ENCODE data around the gene RGL3.
"Not testable (repeated sequence)": the region's sequence is repeated elsewhere in the genome, so short reads cannot be mapped to it uniquely, and the experiment has no call there.

RGL3 gene

DNA sequence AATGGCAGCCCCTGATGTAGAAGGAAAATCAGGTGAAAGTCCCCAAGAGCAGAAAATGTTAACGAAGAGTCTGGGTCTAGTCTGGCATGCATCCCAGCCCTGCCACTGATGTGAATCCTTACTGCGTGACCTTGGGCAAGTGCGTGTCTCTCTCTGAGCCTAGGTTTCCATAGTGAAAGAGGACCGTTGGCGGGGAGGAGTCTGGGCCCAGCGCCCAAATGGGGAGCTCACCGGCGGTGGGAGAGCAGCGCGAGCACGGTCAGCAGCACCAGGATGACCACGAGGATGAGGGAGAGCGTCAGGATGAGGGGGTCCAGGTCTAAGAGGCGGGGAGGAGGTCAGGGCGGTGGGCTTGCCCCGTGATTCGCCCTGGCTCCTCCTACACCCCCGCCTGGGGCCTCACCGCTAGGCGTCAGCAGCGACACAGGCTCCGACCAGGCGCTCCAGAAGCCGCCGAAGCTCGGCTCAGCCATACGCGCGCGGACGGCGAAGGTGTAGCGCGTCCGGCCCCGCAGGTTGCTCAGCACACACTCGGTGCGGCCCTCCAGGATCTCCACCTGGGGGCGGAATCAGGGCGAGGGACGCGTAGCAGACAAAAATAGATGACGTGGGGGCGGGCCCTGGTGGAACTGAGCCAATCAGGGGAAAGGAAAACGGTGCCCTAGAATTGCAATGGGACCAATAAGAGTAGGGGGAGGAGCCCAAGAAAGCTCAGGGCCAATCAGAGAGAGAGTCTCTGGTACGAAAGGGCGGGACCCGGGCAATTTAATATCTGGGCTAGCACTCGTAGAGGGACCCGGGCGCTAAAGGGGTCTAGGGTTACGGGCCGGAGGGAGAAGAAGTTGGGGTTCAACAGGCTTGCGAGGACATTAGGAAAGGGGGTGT, 38.2 kb downstream of the RGL3 start:
- H3K9me3 Mint-ChIP-seq = no peaks in the 10 kb centered on the region
- peaks cover 5% of the 10 kb centered on the region for H3K36me3 Mint-ChIP-seq (ENCODE audit: low read depth)
- TF ChIP-seq, protein P1, sequence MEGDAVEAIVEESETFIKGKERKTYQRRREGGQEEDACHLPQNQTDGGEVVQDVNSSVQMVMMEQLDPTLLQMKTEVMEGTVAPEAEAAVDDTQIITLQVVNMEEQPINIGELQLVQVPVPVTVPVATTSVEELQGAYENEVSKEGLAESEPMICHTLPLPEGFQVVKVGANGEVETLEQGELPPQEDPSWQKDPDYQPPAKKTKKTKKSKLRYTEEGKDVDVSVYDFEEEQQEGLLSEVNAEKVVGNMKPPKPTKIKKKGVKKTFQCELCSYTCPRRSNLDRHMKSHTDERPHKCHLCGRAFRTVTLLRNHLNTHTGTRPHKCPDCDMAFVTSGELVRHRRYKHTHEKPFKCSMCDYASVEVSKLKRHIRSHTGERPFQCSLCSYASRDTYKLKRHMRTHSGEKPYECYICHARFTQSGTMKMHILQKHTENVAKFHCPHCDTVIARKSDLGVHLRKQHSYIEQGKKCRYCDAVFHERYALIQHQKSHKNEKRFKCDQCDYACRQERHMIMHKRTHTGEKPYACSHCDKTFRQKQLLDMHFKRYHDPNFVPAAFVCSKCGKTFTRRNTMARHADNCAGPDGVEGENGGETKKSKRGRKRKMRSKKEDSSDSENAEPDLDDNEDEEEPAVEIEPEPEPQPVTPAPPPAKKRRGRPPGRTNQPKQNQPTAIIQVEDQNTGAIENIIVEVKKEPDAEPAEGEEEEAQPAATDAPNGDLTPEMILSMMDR (IDR thresholded peaks at IDR 0.05) = peak; percentile 64
- peaks cover 43% of the 10 kb centered on the region for H3K4me1 Mint-ChIP-seq
- DNase-seq = peak; percentile 96
- H3K27ac Mint-ChIP-seq = peak overlapping the region; percentile 76
- peak overlapping the region; percentile 87 for H3K4me3 Mint-ChIP-seq
- H3K27me3 Mint-ChIP-seq (ENCODE audit: low read depth, poor library complexity) = peaks cover 39% of the 10 kb centered on the region

DNA sequence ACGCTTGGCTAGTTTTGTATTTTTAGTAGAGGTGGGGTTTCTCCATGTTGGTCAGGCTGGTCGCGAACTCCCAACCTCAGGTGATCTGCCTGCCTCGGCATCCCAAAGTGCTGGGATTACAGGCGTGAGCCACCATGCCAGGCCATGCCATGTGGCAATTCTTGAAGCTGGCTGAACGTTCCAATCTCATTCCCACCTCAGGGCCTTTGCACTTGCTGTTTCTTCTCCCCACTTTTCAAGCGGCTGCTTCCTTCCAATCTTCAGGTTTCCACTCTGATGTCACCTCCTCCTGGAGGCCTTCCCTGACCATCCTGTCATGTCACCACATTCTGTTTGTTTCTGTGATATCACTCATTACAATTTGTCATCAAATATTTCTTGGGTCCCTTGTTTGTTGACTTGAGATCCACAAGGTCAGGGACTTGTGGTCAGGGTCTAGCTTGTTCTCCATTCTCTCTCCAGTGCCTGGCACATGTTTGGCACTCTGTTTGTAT, 39.2 kb downstream of the RGL3 start:
- peaks cover 43% of the 10 kb centered on the region for H3K4me1 Mint-ChIP-seq
- peaks cover 39% of the 10 kb centered on the region for H3K27me3 Mint-ChIP-seq (ENCODE audit: low read depth, poor library complexity)
- TF ChIP-seq, protein P1 (IDR thresholded peaks at IDR 0.05) = no peak
- DNase-seq = no peak
- no peaks in the 10 kb centered on the region for H3K9me3 Mint-ChIP-seq
- no peak overlapping the region for H3K27ac Mint-ChIP-seq
- H3K4me3 Mint-ChIP-seq = peak overlapping the region; percentile 87
- H3K36me3 Mint-ChIP-seq (ENCODE audit: low read depth) = peaks cover 5% of the 10 kb centered on the region

DNA sequence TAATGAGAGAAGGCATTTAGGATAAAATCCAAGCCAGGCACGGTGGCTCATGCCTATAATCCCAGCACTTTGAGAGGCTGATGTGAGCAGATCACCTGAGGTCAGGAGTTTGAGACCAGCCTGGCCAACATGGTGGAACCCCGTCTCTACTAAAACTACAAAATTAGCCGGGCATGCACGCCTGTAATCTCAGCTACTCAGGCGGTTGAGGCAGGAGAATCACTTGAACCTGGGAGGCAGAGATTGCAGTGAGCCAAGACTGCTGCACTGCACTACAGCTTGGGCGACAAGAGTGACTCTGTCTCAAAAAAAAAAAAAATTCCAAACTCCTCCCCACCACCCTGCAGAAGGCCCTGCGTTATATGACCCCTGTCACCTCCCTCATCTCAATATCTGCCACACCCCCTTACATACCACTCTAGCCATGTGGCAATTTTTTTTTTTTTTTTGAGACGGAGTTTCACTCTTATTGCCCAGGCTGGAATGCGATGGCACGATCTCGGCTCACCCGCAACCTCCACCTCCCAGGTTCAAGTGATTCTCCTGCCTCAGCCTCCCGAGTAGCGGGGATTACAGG, 39.8 kb downstream of the RGL3 start:
- H3K36me3 Mint-ChIP-seq (ENCODE audit: low read depth); H3K4me3 Mint-ChIP-seq; H3K27ac Mint-ChIP-seq; H3K9me3 Mint-ChIP-seq; DNase-seq: not testable (repeated sequence)
- peaks cover 38% of the 10 kb centered on the region for H3K4me1 Mint-ChIP-seq
- H3K27me3 Mint-ChIP-seq (ENCODE audit: low read depth, poor library complexity) = peaks cover 35% of the 10 kb centered on the region

DNA sequence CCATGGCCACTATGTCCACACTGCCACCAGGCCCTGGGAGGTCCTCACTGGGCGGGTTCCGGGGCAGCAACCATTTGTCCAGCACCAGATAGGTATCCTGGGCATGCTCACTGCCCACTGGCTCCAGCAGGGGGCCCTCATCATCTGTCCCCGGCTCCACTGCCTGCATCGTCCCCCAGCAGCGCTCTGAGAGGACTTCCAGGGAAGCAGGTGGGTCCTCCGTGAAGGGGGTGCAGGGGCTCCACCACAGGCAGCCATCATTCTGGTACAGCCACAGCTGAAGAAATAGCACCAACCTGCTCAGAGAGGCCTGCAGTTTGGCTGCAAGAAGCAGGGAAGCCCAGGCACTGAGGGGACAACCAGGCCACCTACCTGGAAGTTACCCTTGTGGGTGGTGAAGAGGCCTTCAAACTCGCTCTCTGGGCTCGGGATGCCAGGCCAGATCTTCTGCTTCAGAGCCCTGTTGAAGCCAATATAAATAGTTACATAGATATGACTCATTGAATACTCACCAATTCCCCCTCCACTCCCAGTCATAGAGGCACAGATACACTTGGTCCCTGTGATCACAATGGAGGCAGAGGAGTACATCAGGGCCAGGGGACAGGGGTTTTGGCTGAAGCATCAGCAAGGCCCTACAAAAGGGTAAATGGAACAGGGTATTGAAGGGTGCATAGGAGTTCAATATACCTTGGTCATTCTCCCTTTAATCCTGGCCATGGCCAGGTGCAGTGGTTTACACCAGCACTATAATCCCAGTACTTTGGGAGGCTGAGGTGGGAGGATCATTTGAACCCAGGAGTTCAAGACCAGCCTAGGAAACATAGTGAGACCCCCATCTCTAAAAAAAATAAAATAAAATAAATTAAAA, 40.6 kb downstream of the RGL3 start:
- Mint-ChIP-seq H3K4me1 (peaks cover 38% of the 10 kb centered on the region), H3K27me3 (ENCODE audit: low read depth, poor library complexity) (peaks cover 27% of the 10 kb centered on the region), H3K9me3 (no peaks in the 10 kb centered on the region), H3K27ac (no peak overlapping the region), H3K36me3 (ENCODE audit: low read depth) (peaks cover 5% of the 10 kb centered on the region), H3K4me3 (no peak overlapping the region)
- TF ChIP-seq, protein P1 (IDR thresholded peaks at IDR 0.05) = peak; percentile 76
- peak; percentile 80 for DNase-seq

DNA sequence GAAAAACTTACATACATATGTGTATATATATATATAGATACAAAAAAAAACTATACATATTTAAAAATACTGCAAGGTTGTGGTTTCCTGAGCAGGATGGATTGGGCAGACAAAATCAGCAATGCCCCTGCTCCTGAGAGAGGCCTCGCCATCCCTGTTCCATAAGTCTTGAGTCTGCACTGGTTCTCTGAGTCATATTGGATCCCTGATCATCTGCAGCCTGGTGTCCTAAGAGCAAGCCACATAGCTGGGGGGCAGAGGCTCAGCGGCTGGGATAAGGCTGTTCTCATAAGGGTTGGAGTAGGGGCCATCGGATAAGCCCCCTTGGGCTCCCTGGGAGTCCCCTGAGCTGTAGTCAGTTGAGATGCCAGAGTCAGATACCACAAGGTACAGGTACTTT, 41.4 kb downstream of the RGL3 start:
- no peaks in the 10 kb centered on the region for H3K9me3 Mint-ChIP-seq
- peaks cover 35% of the 10 kb centered on the region for H3K4me1 Mint-ChIP-seq
- H3K4me3 Mint-ChIP-seq = no peak overlapping the region
- DNase-seq = no peak
- H3K36me3 Mint-ChIP-seq (ENCODE audit: low read depth) = peaks cover 5% of the 10 kb centered on the region
- H3K27me3 Mint-ChIP-seq (ENCODE audit: low read depth, poor library complexity) = peaks cover 20% of the 10 kb centered on the region
- H3K27ac Mint-ChIP-seq = no peak overlapping the region
- TF ChIP-seq, protein P1 (IDR thresholded peaks at IDR 0.05) = no peak

DNA sequence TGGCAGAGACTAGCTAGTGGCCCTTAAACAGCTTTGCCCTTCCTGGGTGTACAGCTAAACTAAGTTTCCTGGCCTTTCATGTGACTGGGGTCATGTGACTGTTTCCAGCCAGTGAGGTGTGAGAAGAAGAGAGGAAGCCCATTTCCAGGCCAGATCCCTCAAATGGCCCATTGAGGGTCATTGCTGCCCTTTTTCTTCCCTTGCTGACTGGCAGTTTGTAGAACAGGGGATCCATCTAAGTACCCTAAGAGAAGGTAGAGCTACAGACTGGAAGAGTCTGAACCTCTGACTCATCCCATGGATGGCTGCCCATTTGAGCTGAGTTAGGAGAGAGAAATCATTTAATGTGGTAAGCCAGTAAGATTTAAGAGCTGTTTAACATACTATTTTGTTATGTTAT, 41.9 kb downstream of the RGL3 start:
- DNase-seq = no peak
- TF ChIP-seq, protein P1 (IDR thresholded peaks at IDR 0.05) = no peak
- peaks cover 33% of the 10 kb centered on the region for H3K4me1 Mint-ChIP-seq
- H3K36me3 Mint-ChIP-seq (ENCODE audit: low read depth) = peaks cover 5% of the 10 kb centered on the region
- H3K9me3 Mint-ChIP-seq = no peaks in the 10 kb centered on the region
- H3K27me3 Mint-ChIP-seq (ENCODE audit: low read depth, poor library complexity) = peaks cover 15% of the 10 kb centered on the region
- H3K27ac Mint-ChIP-seq = no peak overlapping the region
- H3K4me3 Mint-ChIP-seq = no peak overlapping the region
